Naive B cell (primary cell): ENCODE measurements around the gene FKBP5. TPM values are rescaled to one million over a fixed set of nuclear protein-coding genes. Genes with fewer than 3 reads are reported as not detected.
"Not testable (repeated sequence)": the region's sequence is repeated elsewhere in the genome, so short reads cannot be mapped to it uniquely, and the experiment has no call there.

ENCODE experiments used
- ATAC-seq, 2 donors: fragments of 150-1000 bp; cut with Tn5 transposase; 2 replicates each; pipeline ENCODE4 v1.10.0; 2021; ENCODE audit warnings: low read depth in 2 of 2, mild to moderate bottlenecking in 2 of 2, moderate library complexity in 2 of 2
- DNase-seq: peaks from one replicate; pipeline ENCODE4 v3.0.0; 2022
- H3K27ac Mint-ChIP-seq, 6 donors: one replicate each; pipeline ENCODE4 v1.8.0; 2020 to 2022; ENCODE audit warnings: mild to moderate bottlenecking in 6 of 6, mixed read lengths in 6 of 6, moderate library complexity in 5 of 6, inconsistent platforms in 2 of 6
- H3K27me3 Mint-ChIP-seq, 3 donors: one replicate each; pipeline ENCODE4 v1.8.0; 2021 to 2022; ENCODE audit warnings: mixed read lengths in 3 of 3, mild to moderate bottlenecking in 1 of 3
- H3K36me3 Mint-ChIP-seq, 2 donors: one replicate each; pipeline ENCODE4 v1.8.0; 2020 to 2022; ENCODE audit warnings: mixed read lengths in 2 of 2, inconsistent platforms in 1 of 2, mild to moderate bottlenecking in 1 of 2
- H3K4me1 Mint-ChIP-seq, 3 donors: one replicate each; pipeline ENCODE4 v1.8.0; 2020 to 2022; ENCODE audit warnings: mixed read lengths in 3 of 3, inconsistent platforms in 1 of 3, mild to moderate bottlenecking in 1 of 3, moderate library complexity in 1 of 3
- H3K4me3 Mint-ChIP-seq, 8 donors: one replicate each; pipeline ENCODE4 v1.8.0; 2020 to 2022; ENCODE audit warnings: mild to moderate bottlenecking in 8 of 8, mixed read lengths in 8 of 8, moderate library complexity in 8 of 8, inconsistent platforms in 2 of 8
- H3K9me3 Mint-ChIP-seq, 7 donors: one replicate each; pipeline ENCODE4 v1.8.0; 2020 to 2022; ENCODE audit warnings: mixed read lengths in 7 of 7, mild to moderate bottlenecking in 5 of 7, inconsistent platforms in 2 of 7, moderate library complexity in 1 of 7
- polyA plus RNA-seq, 6 donors: library from polyadenylated mRNA; unstranded; fragments of 300-500 nt; fragmentation: Illumina TruSeq; gene quantifications; one replicate each; pipeline ENCODE4 v1.2.3, GENCODE V29; 2021; ENCODE audit warnings: low read depth in 6 of 6

The FKBP5 gene
- polyA plus RNA-seq, 6 donors from 2014 or later: 6.7 to 80.8 (median 15.1) TPM

DNA sequence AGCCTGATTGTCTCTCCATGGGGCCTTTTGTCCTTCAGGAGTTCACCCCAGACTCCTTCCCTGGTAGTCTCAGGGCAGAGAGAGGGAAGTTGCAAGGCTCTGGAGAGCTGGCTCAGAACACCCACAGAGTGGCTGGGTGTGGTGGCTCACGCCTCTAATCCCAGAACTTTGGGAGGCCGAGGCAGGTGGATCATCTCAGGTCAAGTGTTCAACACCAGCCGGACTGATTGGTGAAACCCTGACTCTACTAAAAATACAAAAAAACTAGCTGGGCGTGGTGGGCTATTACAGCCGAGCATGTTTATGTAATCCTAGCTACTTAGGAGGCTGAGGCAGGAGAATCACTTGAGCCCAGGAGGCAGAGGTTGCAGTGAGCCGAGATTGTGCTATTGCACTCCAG, 152.9 kb downstream of the FKBP5 start:
- not testable (repeated sequence) for H3K4me1 Mint-ChIP-seq, H3K36me3 Mint-ChIP-seq, H3K4me3 Mint-ChIP-seq, H3K9me3 Mint-ChIP-seq, ATAC-seq, H3K27ac Mint-ChIP-seq, DNase-seq
- H3K27me3 Mint-ChIP-seq: peaks cover 13 to 22% (median 13%) of the 10 kb centered on the region in 3 donors

DNA sequence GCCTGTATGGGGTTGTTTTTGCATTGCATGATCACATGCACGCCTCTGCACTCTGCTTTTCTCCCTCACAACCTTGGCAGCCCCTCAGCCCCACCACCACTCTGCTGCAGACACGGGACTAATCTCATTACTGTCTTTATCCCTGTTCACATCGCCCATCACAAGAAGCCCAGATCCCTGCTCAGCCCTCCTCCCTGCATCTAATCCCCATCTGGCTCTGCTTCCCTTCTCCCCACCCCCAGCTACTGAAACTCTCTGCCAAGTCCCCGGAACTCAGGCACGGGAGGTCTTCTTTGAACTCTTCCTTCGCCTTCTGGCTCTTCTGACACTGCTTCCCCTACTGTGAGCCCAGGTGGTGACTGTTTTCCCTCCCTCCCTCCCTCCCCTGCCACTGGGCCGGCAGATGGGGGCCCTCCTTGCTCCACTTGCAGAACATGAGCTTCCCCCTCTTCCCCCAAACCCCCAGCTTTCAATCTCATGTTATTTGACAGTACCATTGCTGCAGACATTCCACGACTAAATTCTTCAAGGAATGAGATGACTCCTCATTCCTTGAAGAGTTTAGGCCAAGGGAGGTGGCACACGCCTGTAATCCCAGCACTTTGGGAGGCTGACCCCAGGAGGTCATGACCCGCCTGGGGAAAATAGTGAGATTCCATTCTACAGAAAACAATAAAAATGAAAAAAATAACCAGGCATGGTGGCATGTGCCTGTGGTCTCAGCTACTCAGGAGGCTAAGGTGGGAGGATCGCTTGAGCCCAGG, 154.1 kb downstream of the FKBP5 start:
- Mint-ChIP-seq H3K36me3 (no peaks in the 10 kb centered on the region), H3K9me3 (no peaks in the 10 kb centered on the region), H3K4me1 (peaks cover 0 to 6% (median 0%) of the 10 kb centered on the region in 3 donors), H3K27ac (peak overlapping the region in 1 of 6 donors; percentile 16), H3K27me3 (peaks cover 13 to 22% (median 13%) of the 10 kb centered on the region in 3 donors), H3K4me3 (no peak overlapping the region)
- DNase-seq: no peak
- ATAC-seq: no peak

DNA sequence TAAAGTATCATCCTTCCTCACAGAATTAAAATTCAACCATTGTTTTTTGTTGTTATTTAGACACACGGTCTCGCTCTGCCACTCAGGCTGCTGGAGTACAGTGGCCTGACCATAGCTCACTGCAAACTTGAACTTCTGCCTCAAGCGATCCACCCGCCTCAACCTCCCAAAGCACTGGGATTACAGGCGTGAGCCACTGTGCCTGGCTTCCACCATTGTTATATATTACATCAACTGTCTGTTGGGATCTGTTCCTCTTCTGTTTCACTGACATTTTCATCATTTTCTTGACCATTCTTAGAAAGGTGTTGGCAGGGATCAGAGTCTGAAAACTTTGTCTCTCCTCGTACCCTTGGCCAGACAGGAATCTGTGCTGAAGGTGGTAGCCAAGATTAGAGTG, 154.7 kb downstream of the FKBP5 start:
- H3K9me3 Mint-ChIP-seq: no peaks in the 10 kb centered on the region
- H3K36me3 Mint-ChIP-seq: no peaks in the 10 kb centered on the region
- peak overlapping the region in 1 of 6 donors; percentile 16 for H3K27ac Mint-ChIP-seq
- peaks cover 13 to 22% (median 13%) of the 10 kb centered on the region in 3 donors for H3K27me3 Mint-ChIP-seq
- H3K4me1 Mint-ChIP-seq: peaks cover 0 to 6% (median 0%) of the 10 kb centered on the region in 3 donors
- no peak overlapping the region for H3K4me3 Mint-ChIP-seq
- DNase-seq (no peak), ATAC-seq (no peak)

DNA sequence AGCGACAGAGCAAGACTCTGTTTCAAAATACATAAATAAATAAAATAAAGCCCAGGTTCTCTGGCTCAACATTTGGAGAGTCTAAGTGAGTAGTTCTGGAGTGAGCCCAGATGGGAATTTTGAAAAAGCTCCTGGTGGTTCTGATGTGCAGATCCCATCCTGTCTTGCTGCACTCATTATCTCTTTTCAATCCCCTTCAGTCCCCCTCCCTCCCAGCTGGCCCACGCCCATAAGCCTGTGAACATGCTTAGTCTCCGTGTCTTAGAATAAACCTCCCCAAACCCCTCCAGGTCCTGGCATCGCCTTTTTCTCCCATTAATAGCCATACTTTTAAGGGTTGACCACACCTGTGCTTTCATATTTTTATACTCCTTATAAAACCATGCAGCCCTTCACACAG, 156.6 kb downstream of the FKBP5 start:
- H3K27me3 Mint-ChIP-seq: peaks cover 13 to 22% (median 13%) of the 10 kb centered on the region in 3 donors
- no peaks in the 10 kb centered on the region for H3K9me3 Mint-ChIP-seq
- H3K27ac Mint-ChIP-seq: no peak overlapping the region
- H3K4me1 Mint-ChIP-seq: peaks cover 0 to 6% (median 0%) of the 10 kb centered on the region in 3 donors
- no peak overlapping the region for H3K4me3 Mint-ChIP-seq
- H3K36me3 Mint-ChIP-seq: no peaks in the 10 kb centered on the region
- ATAC-seq (no peak), DNase-seq (no peak)

- H3K4me1 Mint-ChIP-seq: peaks cover 0 to 11% (median 7%) of the 10 kb centered on the region in 3 donors
- no peaks in the 10 kb centered on the region for H3K36me3 Mint-ChIP-seq
- H3K4me3 Mint-ChIP-seq: no peak overlapping the region
- H3K9me3 Mint-ChIP-seq: no peaks in the 10 kb centered on the region
- DNase-seq (no peak), ATAC-seq (no peak)
- H3K27me3 Mint-ChIP-seq: no peaks in the 10 kb centered on the region
- no peak overlapping the region for H3K27ac Mint-ChIP-seq
Observed at GRCh38 chr6:35524380-35525020, 164.2 kb downstream of the FKBP5 start.

Other genes with a start within 250 kb of the FKBP5 start
- 1 to 10 TPM; 2.8 to 9.7 (median 6.2) TPM for gene FANCE, start 236.6 kb downstream of the FKBP5 start, polyA plus RNA-seq
- gene RPL10A, start 220.5 kb downstream of the FKBP5 start, polyA plus RNA-seq: 1,000 to 10,000 TPM in 4 of 6 donors, 100 to 1,000 TPM in 2; 756 to 1,303 (median 1,016) TPM
- under 1 TPM in 3 of 6 donors, not detected in 3; 0.14 to 0.47 (median 0.45) TPM for gene TEAD3, start 191.8 kb downstream of the FKBP5 start, polyA plus RNA-seq
- gene TULP1, start 176.0 kb downstream of the FKBP5 start, polyA plus RNA-seq: not detected
- 1 to 10 TPM in 1 of 6 donors, under 1 TPM in 3, not detected in 2; 0.30 to 2.2 (median 0.77) TPM for gene ARMC12, start 48.1 kb upstream of the FKBP5 start, polyA plus RNA-seq
- gene CLPSL2, start 87.7 kb upstream of the FKBP5 start, polyA plus RNA-seq: not detected
- not detected for gene CLPSL1, start 92.1 kb upstream of the FKBP5 start, polyA plus RNA-seq
- not detected for gene CLPS, start 108.4 kb upstream of the FKBP5 start, polyA plus RNA-seq
- gene LHFPL5, start 116.4 kb upstream of the FKBP5 start, polyA plus RNA-seq: not detected
- 10 to 100 TPM; 25.4 to 43.8 (median 37.3) TPM for gene SRPK1, start 232.2 kb upstream of the FKBP5 start, polyA plus RNA-seq